Femur (tissue), 1 donor: ENCODE measurements around the gene SMARCA4.
"Not testable (repeated sequence)": the region's sequence is repeated elsewhere in the genome, so short reads cannot be mapped to it uniquely, and the experiment has no call there.

ENCODE experiments used
- DNase-seq: peaks from one replicate; pipeline ENCODE4 v3.0.0-alpha.2; 2017

SMARCA4 gene

GRCh38 chr19:11041194-11041593 lies 80.4 kb downstream of the SMARCA4 start:
- no peak for DNase-seq

- no peak for DNase-seq
Measured at GRCh38 chr19:11041966-11042627, 81.3 kb downstream of the SMARCA4 start.

- no peak for DNase-seq
Measured at GRCh38 chr19:11044431-11044830, 83.6 kb downstream of the SMARCA4 start.

- no peak for DNase-seq
Measured at GRCh38 chr19:11045536-11045935, 84.7 kb downstream of the SMARCA4 start.

- no peak for DNase-seq
Measured at GRCh38 chr19:11046605-11047354, 86.0 kb downstream of the SMARCA4 start.

GRCh38 chr19:11047866-11048265 lies 87.0 kb downstream of the SMARCA4 start:
- no peak for DNase-seq

GRCh38 chr19:11050323-11051114 lies 89.7 kb downstream of the SMARCA4 start:
- no peak for DNase-seq

GRCh38 chr19:11053817-11054195 lies 93.0 kb downstream of the SMARCA4 start:
- no peak for DNase-seq

GRCh38 chr19:11054200-11054599 lies 93.4 kb downstream of the SMARCA4 start:
- DNase-seq = no peak

GRCh38 chr19:11054628-11055027 lies 93.8 kb downstream of the SMARCA4 start:
- no peak for DNase-seq

GRCh38 chr19:11058246-11059030 lies 97.6 kb downstream of the SMARCA4 start:
- no peak for DNase-seq

GRCh38 chr19:11059511-11060358 lies 98.9 kb downstream of the SMARCA4 start:
- no peak for DNase-seq

- DNase-seq = no peak
Measured at GRCh38 chr19:11061952-11062351, 101.1 kb downstream of the SMARCA4 start.

GRCh38 chr19:11063434-11063833 lies 102.6 kb downstream of the SMARCA4 start:
- DNase-seq = no peak

GRCh38 chr19:11064831-11065303 lies 104.0 kb downstream of the SMARCA4 start:
- no peak for DNase-seq

- DNase-seq = no peak
Measured at GRCh38 chr19:11066326-11066725, 105.5 kb downstream of the SMARCA4 start.

- DNase-seq = no peak
Measured at GRCh38 chr19:11067356-11068113, 106.7 kb downstream of the SMARCA4 start.

- DNase-seq = no peak
Measured at GRCh38 chr19:11069561-11069960, 108.7 kb downstream of the SMARCA4 start.

- DNase-seq = no peak
Measured at GRCh38 chr19:11070123-11070522, 109.3 kb downstream of the SMARCA4 start.

GRCh38 chr19:11073568-11073967 lies 112.7 kb downstream of the SMARCA4 start:
- no peak for DNase-seq

GRCh38 chr19:11076792-11077191 lies 116.0 kb downstream of the SMARCA4 start:
- not testable (repeated sequence) for DNase-seq
